Measurements from ENCODE around the gene LZIC. TPM values are rescaled to one million over a fixed set of nuclear protein-coding genes. Genes with fewer than 3 reads are reported as not detected.

The LZIC gene
- total RNA-seq, 1 experiment from 2014 or later = 37.9 TPM

- ATAC-seq = no peak
- ChIA-PET POLR2A (interaction anchor here (1.0 kb wide), 1 partner anchor 41 kb away, joined by 4 read pairs; no protein-coding TSS in a partner anchor), CTCF (no interaction called here)
- BruUV-seq (replicated peaks) = no TSS peak
- Histone ChIP-seq H3K4me1 (ENCODE audit: control insufficient read depth, insufficient read depth, low read length) (peaks cover 8% of the 10 kb centered on the region), H3K4me3 (ENCODE audit: low read depth in 2 of 2, low read length in 2 of 2) (no peak overlapping the region), H3K9me3 (ENCODE audit: control insufficient read depth, insufficient read depth, low read depth, low read length) (no peaks in the 10 kb centered on the region), H3K27me3 (ENCODE audit: control insufficient read depth, insufficient read depth, low read length) (no peaks in the 10 kb centered on the region), H3K36me3 (ENCODE audit: control insufficient read depth, insufficient read depth, low read length) (no peaks in the 10 kb centered on the region; the same call in 1 of the 2 replicates), H3K27ac (ENCODE audit: low read length) (no peak overlapping the region)
- intact Hi-C loops (cut with micrococcal nuclease; ENCODE audit: unreplicated experiment) = no loop called here
- in situ Hi-C loops (cut with HindIII; ENCODE audit: low pct_unique_long_range_greater_than_20kb, low sequenced_read_pairs) = no loop called here
- TF ChIP-seq REST (IDR thresholded peaks at IDR 0.05; ENCODE audit: insufficient read depth in 1 of 2, low read depth in 2 of 2, low read length in 1 of 2) = no peak
- TF ChIP-seq POLR2AphosphoS5 (IDR thresholded peaks at IDR 0.05; ENCODE audit: low read depth, low read length) = no peak
- no peak for TF ChIP-seq SIN3A (IDR thresholded peaks at IDR 0.05; ENCODE audit: borderline replicate concordance, insufficient read depth, low read depth, low read length)
- TF ChIP-seq TCF7L2 (IDR thresholded peaks at IDR 0.05; ENCODE audit: low read depth, low read length) = no peak
- TF ChIP-seq CTCF (IDR thresholded peaks at IDR 0.05) = no peak
- no peak for DNase-seq (ENCODE audit: low read depth, low spot score)
Observed at GRCh38 chr1:9912264-9912936, 30.8 kb downstream of the LZIC start.

GRCh38 chr1:9910423-9911178, 32.6 kb downstream of the LZIC start:
- ATAC-seq (peak; percentile 99), DNase-seq (ENCODE audit: low read depth, low spot score) (peak; percentile 89)
- POLR2A ChIA-PET = interaction anchor here (0.5 kb wide), 2 partner anchors 124 to 366 kb away, joined by 4 to 6 read pairs; no protein-coding TSS in a partner anchor
- Histone ChIP-seq H3K27ac (ENCODE audit: low read length) (peak overlapping the region; percentile 93), H3K4me1 (ENCODE audit: control insufficient read depth, insufficient read depth, low read length) (peaks cover 8% of the 10 kb centered on the region), H3K36me3 (ENCODE audit: control insufficient read depth, insufficient read depth, low read length) (no peaks in the 10 kb centered on the region; the same call in 1 of the 2 replicates), H3K4me3 (ENCODE audit: low read depth in 2 of 2, low read length in 2 of 2) (peak overlapping the region; percentile 63 to 97), H3K9me3 (ENCODE audit: control insufficient read depth, insufficient read depth, low read depth, low read length) (no peaks in the 10 kb centered on the region), H3K27me3 (ENCODE audit: control insufficient read depth, insufficient read depth, low read length) (no peaks in the 10 kb centered on the region)
- no TSS peak for BruUV-seq (replicated peaks)
- CTCF ChIA-PET = interaction anchor here (0.6 to 0.8 kb wide), 2 partner anchors 135 to 189 kb away, joined by 3 to 4 read pairs; no protein-coding TSS in a partner anchor
- in situ Hi-C loops (cut with HindIII; ENCODE audit: low pct_unique_long_range_greater_than_20kb, low sequenced_read_pairs) = no loop called here
- intact Hi-C loops (cut with micrococcal nuclease; ENCODE audit: unreplicated experiment) = no loop called here
- TF ChIP-seq SIN3A (IDR thresholded peaks at IDR 0.05; ENCODE audit: borderline replicate concordance, insufficient read depth, low read depth, low read length) (no peak), TCF7L2 (IDR thresholded peaks at IDR 0.05; ENCODE audit: low read depth, low read length) (no peak), REST (IDR thresholded peaks at IDR 0.05; ENCODE audit: insufficient read depth in 1 of 2, low read depth in 2 of 2, low read length in 1 of 2) (no peak), CTCF (IDR thresholded peaks at IDR 0.05) (no peak), POLR2AphosphoS5 (IDR thresholded peaks at IDR 0.05; ENCODE audit: low read depth, low read length) (no peak)

Measured in Panc1 (cell line).